ENCODE data around the gene KCNH3.

DNA sequence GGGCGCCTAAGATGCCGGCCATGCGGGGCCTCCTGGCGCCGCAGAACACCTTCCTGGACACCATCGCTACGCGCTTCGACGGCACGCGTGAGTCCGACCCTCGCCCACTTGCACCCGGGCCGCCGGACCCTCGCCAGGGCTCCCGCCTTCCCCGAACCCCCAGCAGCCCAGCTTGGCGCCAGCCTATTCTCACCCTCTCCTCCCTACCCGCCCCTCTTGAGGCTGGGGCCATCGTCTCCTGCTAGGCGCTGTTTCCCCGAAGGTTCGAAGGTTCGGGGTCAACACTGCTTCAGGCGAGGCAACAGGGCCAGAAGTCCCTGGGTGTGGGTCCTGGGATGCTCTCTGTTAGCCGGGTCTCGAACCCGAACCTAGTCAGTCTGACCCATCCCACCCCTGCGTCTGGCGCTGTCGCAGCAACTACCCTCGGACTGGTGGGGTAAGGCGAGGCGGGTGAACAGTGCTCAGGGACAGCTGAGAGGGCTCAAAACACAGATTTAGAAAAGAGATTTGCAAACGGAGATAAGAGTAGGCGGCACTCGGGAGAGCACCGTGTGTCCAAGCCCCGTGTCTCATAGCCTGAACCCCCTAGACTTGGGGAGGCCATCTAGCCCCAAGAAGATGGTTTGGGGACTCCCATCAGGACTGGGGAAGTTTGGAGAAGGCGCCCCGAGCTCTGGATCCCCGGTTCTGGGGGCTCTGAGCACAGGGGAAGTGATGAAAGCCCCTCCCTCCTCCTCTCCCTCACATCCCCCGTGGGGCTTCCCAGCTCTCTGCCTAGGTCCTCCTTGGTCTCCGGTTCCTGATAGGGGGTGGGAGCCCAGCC is 787 bp downstream of the KCNH3 start:
- TF ChIP-seq CTCF (IDR thresholded peaks at IDR 0.05) = no peak
- TF ChIP-seq POLR2A (IDR thresholded peaks at IDR 0.05) = no peak

Data from testis (tissue), 2 donors.